Measurements from ENCODE around the gene EIF5. TPM values are rescaled to one million over a fixed set of nuclear protein-coding genes. Genes with fewer than 3 reads are reported as not detected.

The EIF5 gene
- total RNA-seq, 1 experiment from 2014 or later = 327 TPM

GRCh38 chr14:103361867-103362266 is 27.8 kb downstream of the EIF5 start:
- Mint-ChIP-seq H3K4me3 (ENCODE audit: unreplicated experiment) (peak overlapping the region; percentile 54), H3K27ac (ENCODE audit: low read depth, unreplicated experiment) (peak overlapping the region; percentile 96), H3K9me3 (ENCODE audit: unreplicated experiment) (peaks cover 20% of the 10 kb centered on the region), H3K4me1 (ENCODE audit: insufficient read depth, unreplicated experiment) (peaks cover 9% of the 10 kb centered on the region), H3K36me3 (ENCODE audit: insufficient read depth, unreplicated experiment) (no peaks in the 10 kb centered on the region), H3K27me3 (ENCODE audit: insufficient read depth, unreplicated experiment) (no peaks in the 10 kb centered on the region)
- TF ChIP-seq CTCF (IDR thresholded peaks at IDR 0.05; ENCODE audit: unreplicated experiment) = no peak
- CTCF ChIA-PET = interaction anchor here (0.6 to 3.0 kb wide), 3 partner anchors 14 to 32 kb away, joined by 3 to 9 read pairs (median 3); no protein-coding TSS in a partner anchor
- DNase-seq (ENCODE audit: unreplicated experiment) = peak; percentile 96
- no TSS peak for BruUV-seq (replicated peaks)
- intact Hi-C loops (cut with micrococcal nuclease) = no loop called here
- POLR2A ChIA-PET = interaction anchor here (0.6 to 3.2 kb wide), 11 partner anchors 11 to 98 kb away, joined by 3 to 35 read pairs (median 6); partner anchors contain the start of genes EIF5 and MARK3

- ChIA-PET CTCF (interaction anchor here (0.6 to 3.0 kb wide), 4 partner anchors 9 to 31 kb away, joined by 3 to 9 read pairs (median 4); no protein-coding TSS in a partner anchor), POLR2A (interaction anchor here (1.3 to 3.2 kb wide), 7 partner anchors 10 to 28 kb away, joined by 3 to 35 read pairs (median 16); partner anchors contain the start of genes EIF5 and MARK3)
- peak overlapping the region; percentile 96 for H3K27ac Mint-ChIP-seq (ENCODE audit: low read depth, unreplicated experiment)
- H3K4me1 Mint-ChIP-seq (ENCODE audit: insufficient read depth, unreplicated experiment) = peaks cover 6% of the 10 kb centered on the region
- DNase-seq (ENCODE audit: unreplicated experiment) = peak; percentile 47
- intact Hi-C loops (cut with micrococcal nuclease) = no loop called here
- no TSS peak for BruUV-seq (replicated peaks)
- peaks cover 20% of the 10 kb centered on the region for H3K9me3 Mint-ChIP-seq (ENCODE audit: unreplicated experiment)
- H3K36me3 Mint-ChIP-seq (ENCODE audit: insufficient read depth, unreplicated experiment) = no peaks in the 10 kb centered on the region
- H3K4me3 Mint-ChIP-seq (ENCODE audit: unreplicated experiment) = no peak overlapping the region
- no peaks in the 10 kb centered on the region for H3K27me3 Mint-ChIP-seq (ENCODE audit: insufficient read depth, unreplicated experiment)
- TF ChIP-seq CTCF (IDR thresholded peaks at IDR 0.05; ENCODE audit: unreplicated experiment) = no peak
Observed at GRCh38 chr14:103362780-103363179, 28.7 kb downstream of the EIF5 start.

- no peak for TF ChIP-seq CTCF (IDR thresholded peaks at IDR 0.05; ENCODE audit: unreplicated experiment)
- H3K27ac Mint-ChIP-seq (ENCODE audit: low read depth, unreplicated experiment) = no peak overlapping the region
- no peaks in the 10 kb centered on the region for H3K27me3 Mint-ChIP-seq (ENCODE audit: insufficient read depth, unreplicated experiment)
- H3K36me3 Mint-ChIP-seq (ENCODE audit: insufficient read depth, unreplicated experiment) = peaks cover 4% of the 10 kb centered on the region
- BruUV-seq (replicated peaks) = no TSS peak
- DNase-seq (ENCODE audit: unreplicated experiment) = no peak
- peaks cover 6% of the 10 kb centered on the region for H3K4me1 Mint-ChIP-seq (ENCODE audit: insufficient read depth, unreplicated experiment)
- intact Hi-C loops (cut with micrococcal nuclease) = no loop called here
- H3K9me3 Mint-ChIP-seq (ENCODE audit: unreplicated experiment) = peaks cover 28% of the 10 kb centered on the region
- CTCF ChIA-PET = interaction anchor here (0.6 to 1.5 kb wide), 3 partner anchors 9 to 24 kb away, joined by 3 to 8 read pairs (median 6); no protein-coding TSS in a partner anchor
- H3K4me3 Mint-ChIP-seq (ENCODE audit: unreplicated experiment) = no peak overlapping the region
- POLR2A ChIA-PET = no interaction called here
Observed at GRCh38 chr14:103366741-103367140, 32.7 kb downstream of the EIF5 start.

- DNase-seq (ENCODE audit: unreplicated experiment) = no peak
- Mint-ChIP-seq H3K27me3 (ENCODE audit: insufficient read depth, unreplicated experiment) (no peaks in the 10 kb centered on the region), H3K4me3 (ENCODE audit: unreplicated experiment) (no peak overlapping the region), H3K4me1 (ENCODE audit: insufficient read depth, unreplicated experiment) (peaks cover 11% of the 10 kb centered on the region), H3K27ac (ENCODE audit: low read depth, unreplicated experiment) (no peak overlapping the region), H3K36me3 (ENCODE audit: insufficient read depth, unreplicated experiment) (peaks cover 4% of the 10 kb centered on the region), H3K9me3 (ENCODE audit: unreplicated experiment) (peaks cover 28% of the 10 kb centered on the region)
- BruUV-seq (replicated peaks) = no TSS peak
- intact Hi-C loops (cut with micrococcal nuclease) = no loop called here
- no peak for TF ChIP-seq CTCF (IDR thresholded peaks at IDR 0.05; ENCODE audit: unreplicated experiment)
- CTCF ChIA-PET = interaction anchor here (1.0 to 1.4 kb wide), 2 partner anchors 12 to 23 kb away, joined by 3 to 6 read pairs; no protein-coding TSS in a partner anchor
- POLR2A ChIA-PET = no interaction called here
Observed at GRCh38 chr14:103367995-103368394, 34.0 kb downstream of the EIF5 start.

All from MCF 10A (cell line).